Keratinocyte (primary cell): ENCODE data around the gene RB1. TPM values are rescaled to one million over a fixed set of nuclear protein-coding genes. Genes with fewer than 3 reads are reported as not detected.

Experiments used
- DNase-seq: peaks from one replicate; pipeline ENCODE4 v3.0.0-alpha.2; 2011; ENCODE audit warnings: low read depth, missing footprints, low spot score
- FAIRE-seq: peaks from 2 replicates; lab custom pipeline; 2011; peaks lifted over from hg19 to GRCh38; lab: Jason Lieb, UNC
- H2AFZ ChIP-seq: 2 replicates; pipeline ENCODE4 v1.6.0; 2012; ENCODE audit warnings: low read length, control low read depth, inconsistent platforms; ENCODE audit not compliant: control insufficient read depth
- H3K27ac ChIP-seq: 2 replicates; pipeline ENCODE4 v1.5.1; 2011; ENCODE audit warnings: low read length; ENCODE audit not compliant: control insufficient read depth, insufficient read depth
- H3K27me3 ChIP-seq: 3 replicates; pipeline ENCODE4 v1.6.0; 2011; ENCODE audit warnings: low read length; ENCODE audit not compliant: control insufficient read depth, insufficient read depth; ENCODE audit errors: extremely low read depth
- H3K36me3 ChIP-seq, 2 experiments: 2 replicates in 1 of 2; 3 replicates in 1 of 2; pipeline ENCODE4 v1.5.1; 2011; ENCODE audit warnings: low read length in 2 of 2, mild to moderate bottlenecking in 1 of 2; ENCODE audit not compliant: control insufficient read depth in 2 of 2, insufficient read depth in 2 of 2; ENCODE audit errors: extremely low read depth in 1 of 2
- H3K4me1 ChIP-seq: 3 replicates; pipeline ENCODE4 v1.5.1; 2011; ENCODE audit warnings: low read length; ENCODE audit not compliant: control insufficient read depth, insufficient read depth; ENCODE audit errors: extremely low read depth
- H3K4me2 ChIP-seq: 3 replicates; pipeline ENCODE4 v1.6.0; 2011; ENCODE audit warnings: low read depth, low read length; ENCODE audit not compliant: control insufficient read depth, insufficient read depth; ENCODE audit errors: extremely low read depth
- H3K4me3 ChIP-seq, 3 experiments: fragments of 200-600 bp in 1 of 3; sonication (generic) in 1 of 3; 2 replicates in 2 of 3; 3 replicates in 1 of 3; pipeline ENCODE4 v1.5.1; 2011 to 2016; ENCODE audit warnings: low read length in 3 of 3, mild to moderate bottlenecking in 3 of 3, control low read depth in 2 of 3, inconsistent platforms in 1 of 3, low read depth in 1 of 3, mixed read lengths in 1 of 3, mixed run types in 1 of 3, moderate library complexity in 1 of 3; ENCODE audit not compliant: control insufficient read depth in 2 of 3, insufficient read depth in 2 of 3; ENCODE audit errors: extremely low read depth in 1 of 3
- H3K79me2 ChIP-seq: 2 replicates; pipeline ENCODE4 v1.6.0; 2012; ENCODE audit warnings: low read length; ENCODE audit not compliant: control insufficient read depth, insufficient read depth
- H3K9ac ChIP-seq: 3 replicates; pipeline ENCODE4 v1.6.0; 2011; ENCODE audit warnings: low read length; ENCODE audit not compliant: control insufficient read depth, insufficient read depth; ENCODE audit errors: extremely low read depth
- H3K9me1 ChIP-seq: 3 replicates; pipeline ENCODE4 v1.6.0; 2011; ENCODE audit warnings: low read length; ENCODE audit not compliant: control insufficient read depth, insufficient read depth; ENCODE audit errors: extremely low read depth
- H3K9me3 ChIP-seq: 2 replicates; pipeline ENCODE4 v1.5.1; 2012; ENCODE audit warnings: low read depth, low read length; ENCODE audit not compliant: control insufficient read depth
- H4K20me1 ChIP-seq: 3 replicates; pipeline ENCODE4 v1.6.0; 2011; ENCODE audit warnings: low read length; ENCODE audit not compliant: control insufficient read depth, insufficient read depth; ENCODE audit errors: extremely low read depth
- EZH2 ChIP-seq: IDR thresholded peaks from one replicate; pipeline ENCODE4 v1.6.1; 2012; ENCODE audit warnings: inconsistent platforms, mild to moderate bottlenecking, low read length, moderate library complexity
- dilution Hi-C: fragments of 300-500 bp; cut with MboI; formaldehyde crosslinking; loops from one replicate; pipeline ENCODE4 v1.7.0; 2020; ENCODE audit warnings: low sequenced_read_pairs; ENCODE audit not compliant: extremely low pct_ligation_motif_present
- polyA plus RNA-seq, 5 experiments: library from polyadenylated mRNA; depleted of rRNA in 3 of 5; stranded (reverse) in 3 of 5; stranded (forward) in 1 of 5; unstranded in 1 of 5; fragments of >200 nt; gene quantifications; 1 replicate in 1 of 5; 2 replicates in 3 of 5; 3 replicates in 1 of 5; pipeline versions ENCODE4 v1.2.1 to v1.2.3, GENCODE V29; 2011 to 2012; ENCODE audit warnings: missing spikeins in 2 of 5, low read depth in 1 of 5, low replicate concordance in 1 of 5
- TF ChIP-seq, protein P1 (sequence below), 3 experiments: IDR thresholded peaks in 1 of 3; conservative IDR thresholded peaks in 1 of 3; optimal IDR thresholded peaks in 1 of 3; 2 replicates in 2 of 3; 3 replicates in 1 of 3; pipeline versions ENCODE3 to v1.5.1; 2011; ENCODE audit warnings: low read length in 3 of 3, mild to moderate bottlenecking in 3 of 3, moderate library complexity in 2 of 3, control low read depth in 1 of 3, inconsistent platforms in 1 of 3; ENCODE audit not compliant: insufficient read depth in 2 of 3; ENCODE audit errors: extremely low read depth in 1 of 3

The RB1 gene
- polyA plus RNA-seq, 1 donor (not counting 4 experiments of a cell fraction or from before 2014, with no cell fraction given): 22.4 TPM

DNA sequence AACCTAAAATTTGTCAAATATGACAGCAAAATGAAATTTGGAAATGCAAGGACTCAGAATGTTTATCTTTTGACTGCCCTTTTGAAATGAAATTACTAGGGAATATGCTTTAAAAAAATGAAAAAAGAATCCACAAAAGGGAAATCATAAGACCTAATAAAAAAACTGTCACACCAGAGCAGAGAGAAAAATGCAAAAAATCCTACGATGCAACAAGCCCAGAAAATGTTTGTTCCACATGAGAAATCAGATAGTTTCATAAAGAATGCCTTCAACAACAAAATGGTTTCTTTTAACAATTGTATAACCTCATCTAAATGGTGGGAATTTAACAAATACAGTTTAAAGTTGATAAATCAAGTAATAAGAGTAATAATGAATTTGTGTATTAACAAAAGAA, 101.4 kb downstream of the RB1 start:
- Histone ChIP-seq H4K20me1 (no peaks in the 10 kb centered on the region), H3K9me1 (no peaks in the 10 kb centered on the region), H3K4me1 (peaks cover 34% of the 10 kb centered on the region), H3K36me3 (no peaks in the 10 kb centered on the region), H3K4me2 (no peak overlapping the region), H3K9me3 (no peaks in the 10 kb centered on the region), H2AFZ (no peak overlapping the region), H3K9ac (no peak overlapping the region), H3K4me3 (no peak overlapping the region), H3K27me3 (no peaks in the 10 kb centered on the region), H3K27ac (no peak overlapping the region), H3K79me2 (peaks cover 6% of the 10 kb centered on the region)
- dilution Hi-C loops: no loop called here
- FAIRE-seq (no peak), DNase-seq (no peak)
- TF ChIP-seq EZH2: no peak

- Histone ChIP-seq H3K9ac (no peak overlapping the region), H3K9me3 (no peaks in the 10 kb centered on the region), H3K27ac (peak overlapping the region; percentile 38), H4K20me1 (no peaks in the 10 kb centered on the region), H2AFZ (no peak overlapping the region), H3K79me2 (peaks cover 14% of the 10 kb centered on the region), H3K4me3 (no peak overlapping the region), H3K27me3 (no peaks in the 10 kb centered on the region), H3K36me3 (no peaks in the 10 kb centered on the region), H3K9me1 (no peaks in the 10 kb centered on the region), H3K4me2 (no peak overlapping the region), H3K4me1 (peaks cover 26% of the 10 kb centered on the region)
- TF ChIP-seq EZH2: no peak
- TF ChIP-seq, protein P1, sequence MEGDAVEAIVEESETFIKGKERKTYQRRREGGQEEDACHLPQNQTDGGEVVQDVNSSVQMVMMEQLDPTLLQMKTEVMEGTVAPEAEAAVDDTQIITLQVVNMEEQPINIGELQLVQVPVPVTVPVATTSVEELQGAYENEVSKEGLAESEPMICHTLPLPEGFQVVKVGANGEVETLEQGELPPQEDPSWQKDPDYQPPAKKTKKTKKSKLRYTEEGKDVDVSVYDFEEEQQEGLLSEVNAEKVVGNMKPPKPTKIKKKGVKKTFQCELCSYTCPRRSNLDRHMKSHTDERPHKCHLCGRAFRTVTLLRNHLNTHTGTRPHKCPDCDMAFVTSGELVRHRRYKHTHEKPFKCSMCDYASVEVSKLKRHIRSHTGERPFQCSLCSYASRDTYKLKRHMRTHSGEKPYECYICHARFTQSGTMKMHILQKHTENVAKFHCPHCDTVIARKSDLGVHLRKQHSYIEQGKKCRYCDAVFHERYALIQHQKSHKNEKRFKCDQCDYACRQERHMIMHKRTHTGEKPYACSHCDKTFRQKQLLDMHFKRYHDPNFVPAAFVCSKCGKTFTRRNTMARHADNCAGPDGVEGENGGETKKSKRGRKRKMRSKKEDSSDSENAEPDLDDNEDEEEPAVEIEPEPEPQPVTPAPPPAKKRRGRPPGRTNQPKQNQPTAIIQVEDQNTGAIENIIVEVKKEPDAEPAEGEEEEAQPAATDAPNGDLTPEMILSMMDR (optimal IDR thresholded peaks at IDR 0.05 in 1 of 3, IDR thresholded peaks at IDR 0.05 in 1 of 3, conservative IDR thresholded peaks at IDR 0.05 in 1 of 3; ENCODE audit: extremely low read depth in 1 of 3, insufficient read depth in 2 of 3, low read length in 3 of 3): no peak
- dilution Hi-C loops: no loop called here
- no peak for FAIRE-seq
- no peak for DNase-seq
Measured at GRCh38 chr13:48405875-48406274, 102.3 kb downstream of the RB1 start.

- H3K9me3 ChIP-seq: no peaks in the 10 kb centered on the region
- no peaks in the 10 kb centered on the region for H3K27me3 ChIP-seq
- peak; percentile 78 for FAIRE-seq
- H3K4me1 ChIP-seq: peaks cover 9% of the 10 kb centered on the region
- dilution Hi-C loops: no loop called here
- H3K4me2 ChIP-seq: peak overlapping the region; percentile 89
- peak overlapping the region; percentile 57 for H3K9ac ChIP-seq
- H3K9me1 ChIP-seq: no peaks in the 10 kb centered on the region
- peaks cover 33% of the 10 kb centered on the region for H3K79me2 ChIP-seq
- no peaks in the 10 kb centered on the region for H4K20me1 ChIP-seq
- peak overlapping the region; percentile 33 to 76 (median 67) for H3K4me3 ChIP-seq
- peak overlapping the region; percentile 80 for H3K27ac ChIP-seq
- no peak for DNase-seq
- no peak overlapping the region for H2AFZ ChIP-seq
- TF ChIP-seq, protein P1 (optimal IDR thresholded peaks at IDR 0.05 in 1 of 3, IDR thresholded peaks at IDR 0.05 in 1 of 3, conservative IDR thresholded peaks at IDR 0.05 in 1 of 3; ENCODE audit: extremely low read depth in 1 of 3, insufficient read depth in 2 of 3, low read length in 3 of 3): no peak
- no peak for TF ChIP-seq EZH2
- no peaks in the 10 kb centered on the region for H3K36me3 ChIP-seq
Measured at GRCh38 chr13:48410199-48410598, 106.6 kb downstream of the RB1 start.
